ENCODE data around the gene LDLRAD4.

DNA sequence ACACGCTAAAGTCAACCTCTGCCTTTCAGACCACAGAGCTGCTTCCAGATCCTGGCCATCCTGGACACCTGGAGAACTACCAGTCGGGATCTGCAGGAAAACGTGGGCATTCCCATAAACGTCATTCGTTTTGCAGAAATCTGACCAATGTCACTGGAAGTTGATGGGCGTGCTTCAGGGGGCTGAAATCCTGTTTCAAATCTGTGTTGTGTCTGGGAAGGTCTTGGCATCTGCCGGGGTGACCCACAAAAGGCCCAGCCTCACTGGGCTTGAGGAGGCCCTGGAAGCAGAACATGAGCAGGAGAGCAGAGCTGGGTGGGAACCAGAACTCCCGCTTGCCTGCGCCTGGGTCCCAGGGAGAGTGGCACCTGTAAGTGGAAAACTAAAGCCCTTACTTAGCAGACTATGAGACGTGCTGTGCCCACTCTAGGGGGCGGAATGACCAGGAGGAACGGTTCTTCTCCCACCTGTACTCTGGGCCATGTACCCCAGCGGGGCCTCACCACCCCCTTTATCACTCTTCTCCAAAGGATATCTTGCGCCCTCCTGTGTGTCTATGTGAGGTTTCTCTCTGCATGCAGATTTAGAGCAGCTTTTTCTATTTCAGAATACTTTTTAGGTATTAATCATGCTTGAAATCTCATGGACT, 306.9 kb downstream of the LDLRAD4 start:
- TF ChIP-seq, protein P1, sequence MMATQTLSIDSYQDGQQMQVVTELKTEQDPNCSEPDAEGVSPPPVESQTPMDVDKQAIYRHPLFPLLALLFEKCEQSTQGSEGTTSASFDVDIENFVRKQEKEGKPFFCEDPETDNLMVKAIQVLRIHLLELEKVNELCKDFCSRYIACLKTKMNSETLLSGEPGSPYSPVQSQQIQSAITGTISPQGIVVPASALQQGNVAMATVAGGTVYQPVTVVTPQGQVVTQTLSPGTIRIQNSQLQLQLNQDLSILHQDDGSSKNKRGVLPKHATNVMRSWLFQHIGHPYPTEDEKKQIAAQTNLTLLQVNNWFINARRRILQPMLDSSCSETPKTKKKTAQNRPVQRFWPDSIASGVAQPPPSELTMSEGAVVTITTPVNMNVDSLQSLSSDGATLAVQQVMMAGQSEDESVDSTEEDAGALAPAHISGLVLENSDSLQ (IDR thresholded peaks at IDR 0.05) = no peak
- no peak for TF ChIP-seq ZNF384 (IDR thresholded peaks at IDR 0.05)
- TF ChIP-seq ARNT (IDR thresholded peaks at IDR 0.05) = no peak
- TF ChIP-seq NFRKB (IDR thresholded peaks at IDR 0.05) = no peak
- TF ChIP-seq SUZ12 (IDR thresholded peaks at IDR 0.05) = no peak
- no peak for TF ChIP-seq FOXM1 (IDR thresholded peaks at IDR 0.05; ENCODE audit: borderline replicate concordance)
- no peak for TF ChIP-seq BHLHE40 (IDR thresholded peaks at IDR 0.05; ENCODE audit: borderline replicate concordance)
- TF ChIP-seq ELF4 (IDR thresholded peaks at IDR 0.05) = no peak
- TF ChIP-seq SP1 (IDR thresholded peaks at IDR 0.05) = no peak
- TF ChIP-seq FOXA1 (IDR thresholded peaks at IDR 0.05) = no peak
- no peak for TF ChIP-seq HDGF (IDR thresholded peaks at IDR 0.05; ENCODE audit: borderline replicate concordance)
- TF ChIP-seq L3MBTL2 (conservative IDR thresholded peaks at IDR 0.05) = no peak

Measured in HEK293T (cell line).